Cardiac fibroblast (primary cell): ENCODE data around the gene CYB5R4.

Experiments used
- DNase-seq, 2 donors: peaks; one replicate each; pipeline versions ENCODE4 v3.0.0 to v3.0.0-alpha.2; 2010; ENCODE audit warnings: low read depth in 2 of 2
- H3K4me3 ChIP-seq, 2 donors: replicated peaks in 1 of 2; 1 replicate in 1 of 2; 2 replicates in 1 of 2; pipeline ENCODE4 v1.5.1; 2011; ENCODE audit warnings: low read depth in 2 of 2, low read length in 2 of 2, mild to moderate bottlenecking in 2 of 2, moderate library complexity in 1 of 2
- CTCF ChIP-seq: IDR thresholded peaks from one replicate; pipeline ENCODE4 v1.5.1; 2011; ENCODE audit warnings: low read depth, mild to moderate bottlenecking, low read length, inconsistent platforms

CYB5R4 gene

GRCh38 chr6:83954371-83954770, 94.9 kb downstream of the CYB5R4 start:
- no peak overlapping the region for H3K4me3 ChIP-seq
- TF ChIP-seq CTCF, result no peak
- no peak for DNase-seq

- DNase-seq, result no peak
- H3K4me3 ChIP-seq, result no peak overlapping the region
- TF ChIP-seq CTCF, result no peak
These were observed 98.8 kb downstream of the CYB5R4 start for GRCh38 chr6:83958241-83958685.

GRCh38 chr6:83960664-83961063, 101.2 kb downstream of the CYB5R4 start:
- TF ChIP-seq CTCF, result no peak
- no peak for DNase-seq
- no peak overlapping the region for H3K4me3 ChIP-seq

- no peak overlapping the region for H3K4me3 ChIP-seq
- no peak for TF ChIP-seq CTCF
- DNase-seq, result no peak
These were observed 103.1 kb downstream of the CYB5R4 start for GRCh38 chr6:83962582-83962981.

GRCh38 chr6:83966539-83966938, 107.0 kb downstream of the CYB5R4 start:
- no peak overlapping the region for H3K4me3 ChIP-seq
- no peak for TF ChIP-seq CTCF
- DNase-seq, result no peak

GRCh38 chr6:83970582-83970981, 111.1 kb downstream of the CYB5R4 start:
- TF ChIP-seq CTCF, result no peak
- DNase-seq, result no peak
- H3K4me3 ChIP-seq, result no peak overlapping the region

- H3K4me3 ChIP-seq, result no peak overlapping the region
- DNase-seq, result no peak
- TF ChIP-seq CTCF, result no peak
These were observed 115.0 kb downstream of the CYB5R4 start for GRCh38 chr6:83974409-83975050.
